ENCODE data around the gene ALPK3. TPM values are rescaled to one million over a fixed set of nuclear protein-coding genes. Genes with fewer than 3 reads are reported as not detected.
"Not testable (repeated sequence)": the region's sequence is repeated elsewhere in the genome, so short reads cannot be mapped to it uniquely, and the experiment has no call there.

ALPK3 gene
- total RNA-seq, 1 donor from 2014 or later = 0.20 TPM

- Mint-ChIP-seq H3K36me3 (ENCODE audit: low read depth) (no peaks in the 10 kb centered on the region), H3K27ac (no peak overlapping the region), H3K4me3 (no peak overlapping the region), H3K4me1 (no peaks in the 10 kb centered on the region), H3K9me3 (no peaks in the 10 kb centered on the region), H3K27me3 (peaks cover 2% of the 10 kb centered on the region)
- ChIA-PET CTCF (no interaction called here), POLR2A (interaction anchor here (0.6 kb wide), 1 partner anchor 121 kb away, joined by 3 read pairs; no protein-coding TSS in a partner anchor)
- ATAC-seq (ENCODE audit: low read depth) (no peak), DNase-seq (no peak)
- intact Hi-C loops (cut with micrococcal nuclease) = no loop called here
- TF ChIP-seq CTCF (IDR thresholded peaks at IDR 0.05) = no peak
These were observed 55.1 kb downstream of the ALPK3 start for GRCh38 chr15:84872009-84872910.

- H3K4me3 Mint-ChIP-seq = no peak overlapping the region
- H3K27me3 Mint-ChIP-seq = peaks cover 2% of the 10 kb centered on the region
- no peak for DNase-seq
- no peaks in the 10 kb centered on the region for H3K36me3 Mint-ChIP-seq (ENCODE audit: low read depth)
- no peak for ATAC-seq (ENCODE audit: low read depth)
- POLR2A ChIA-PET = no interaction called here
- CTCF ChIA-PET = no interaction called here
- intact Hi-C loops (cut with micrococcal nuclease) = no loop called here
- no peaks in the 10 kb centered on the region for H3K4me1 Mint-ChIP-seq
- no peak overlapping the region for H3K27ac Mint-ChIP-seq
- no peak for TF ChIP-seq CTCF (IDR thresholded peaks at IDR 0.05)
- no peaks in the 10 kb centered on the region for H3K9me3 Mint-ChIP-seq
These were observed 56.8 kb downstream of the ALPK3 start for GRCh38 chr15:84873997-84874396.

DNA sequence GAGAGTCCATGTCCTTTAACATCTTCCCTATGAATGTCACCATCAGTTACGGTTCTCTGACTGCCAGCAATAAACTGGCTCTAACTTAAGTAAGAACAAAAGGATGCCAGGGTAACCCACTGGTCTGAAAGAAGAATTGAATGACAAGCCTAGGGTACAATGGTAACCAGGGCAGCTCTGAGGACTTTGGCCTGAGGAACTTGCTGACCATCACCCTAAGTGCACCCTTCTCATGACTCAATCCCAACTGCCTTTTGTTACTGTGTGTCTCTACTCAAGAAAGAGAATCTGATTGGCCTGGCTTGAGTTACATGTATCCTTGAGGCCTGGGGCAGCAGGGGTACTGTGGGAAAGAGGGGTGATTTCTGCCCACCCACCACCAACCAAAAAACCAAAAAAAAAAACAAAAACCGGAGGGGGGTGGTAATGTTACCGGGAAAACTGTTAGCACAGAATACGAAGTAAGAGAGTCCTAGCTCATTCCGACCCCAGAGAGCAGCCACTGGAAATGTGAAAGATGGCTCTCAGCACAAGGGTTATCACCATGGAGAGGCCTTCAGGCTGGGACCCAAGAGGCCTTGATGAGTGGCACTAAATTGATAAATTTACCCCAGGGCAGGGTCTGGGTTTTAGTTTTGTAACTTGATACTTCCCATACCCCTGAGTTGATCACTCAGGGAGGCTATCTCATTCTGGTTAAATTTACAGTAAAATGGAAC lies 58.0 kb downstream of the ALPK3 start:
- Mint-ChIP-seq H3K9me3 (no peaks in the 10 kb centered on the region), H3K4me3 (no peak overlapping the region), H3K36me3 (ENCODE audit: low read depth) (no peaks in the 10 kb centered on the region), H3K4me1 (no peaks in the 10 kb centered on the region), H3K27ac (no peak overlapping the region), H3K27me3 (peaks cover 2% of the 10 kb centered on the region)
- intact Hi-C loops (cut with micrococcal nuclease) = no loop called here
- DNase-seq (no peak), ATAC-seq (ENCODE audit: low read depth) (no peak)
- no peak for TF ChIP-seq CTCF (IDR thresholded peaks at IDR 0.05)
- POLR2A ChIA-PET = no interaction called here
- CTCF ChIA-PET = no interaction called here

- H3K36me3 Mint-ChIP-seq (ENCODE audit: low read depth) = no peaks in the 10 kb centered on the region
- DNase-seq (no peak), ATAC-seq (ENCODE audit: low read depth) (no peak)
- no peaks in the 10 kb centered on the region for H3K9me3 Mint-ChIP-seq
- TF ChIP-seq CTCF (IDR thresholded peaks at IDR 0.05) = no peak
- H3K4me3 Mint-ChIP-seq = no peak overlapping the region
- ChIA-PET POLR2A (no interaction called here), CTCF (interaction anchor here (0.8 to 1.2 kb wide), 2 partner anchors 11 to 288 kb away, joined by 3 read pairs; no protein-coding TSS in a partner anchor)
- H3K27me3 Mint-ChIP-seq = peaks cover 2% of the 10 kb centered on the region
- no peaks in the 10 kb centered on the region for H3K4me1 Mint-ChIP-seq
- no peak overlapping the region for H3K27ac Mint-ChIP-seq
- intact Hi-C loops (cut with micrococcal nuclease) = no loop called here
These were observed 59.1 kb downstream of the ALPK3 start for GRCh38 chr15:84876269-84876668.

GRCh38 chr15:84877701-84878100 lies 60.5 kb downstream of the ALPK3 start:
- ATAC-seq (ENCODE audit: low read depth); DNase-seq; H3K36me3 Mint-ChIP-seq (ENCODE audit: low read depth); H3K4me1 Mint-ChIP-seq; H3K27ac Mint-ChIP-seq; H3K4me3 Mint-ChIP-seq; POLR2A ChIA-PET; H3K27me3 Mint-ChIP-seq; H3K9me3 Mint-ChIP-seq: not testable (repeated sequence)
- intact Hi-C loops (cut with micrococcal nuclease) = loop anchor here (1.0 kb wide), 2 partner anchors 223 to 289 kb away; partner anchors contain the start of gene WDR73
- CTCF ChIA-PET = interaction anchor here (0.8 to 2.0 kb wide), 7 partner anchors 12 to 290 kb away, joined by 3 to 22 read pairs (median 4); partner anchors contain the start of gene WDR73
